Measurements from ENCODE around the gene ALLC.

The ALLC gene

DNA sequence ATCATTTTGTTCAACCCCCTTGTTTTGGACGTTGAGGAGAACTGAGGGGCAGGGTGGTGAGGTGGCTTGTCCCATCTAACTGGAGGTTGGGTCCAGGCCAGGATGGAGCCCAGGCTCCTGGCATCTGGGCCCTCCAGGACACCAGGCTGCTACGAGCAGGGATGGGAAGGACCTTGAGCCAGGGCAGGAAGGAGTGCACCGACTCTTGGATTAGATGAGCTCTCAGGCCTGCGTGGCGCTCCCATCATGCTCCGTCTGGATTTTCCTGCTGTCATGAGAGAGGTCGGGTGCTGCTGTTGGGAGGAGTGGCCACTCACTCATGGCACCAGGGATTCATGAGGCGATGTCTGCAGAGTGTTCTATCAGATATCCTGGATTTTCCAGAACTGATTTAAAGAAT, 18.3 kb upstream of the ALLC start:
- no peak for DNase-seq (ENCODE audit: low spot score)

DNA sequence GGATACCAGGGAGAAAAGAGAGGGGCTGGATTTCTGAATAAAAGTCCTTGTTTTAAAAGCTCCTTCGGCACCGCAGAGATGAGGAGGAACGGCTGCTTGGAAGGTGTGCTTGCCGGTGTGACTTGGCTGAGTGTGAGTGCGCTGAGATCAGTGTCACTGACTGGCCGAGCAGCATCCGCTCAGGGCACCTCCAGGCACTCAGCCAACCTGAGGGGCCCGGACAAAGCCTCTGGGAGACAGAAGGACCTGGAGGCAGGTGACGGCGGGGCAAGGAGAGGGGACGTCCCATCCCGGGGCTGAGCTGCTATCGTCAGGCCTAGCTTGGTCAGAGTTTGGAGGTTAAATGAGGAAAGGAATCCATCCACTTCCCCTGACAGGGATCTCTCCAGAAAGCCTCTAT, 16.8 kb upstream of the ALLC start:
- DNase-seq (ENCODE audit: low spot score), result no peak

DNA sequence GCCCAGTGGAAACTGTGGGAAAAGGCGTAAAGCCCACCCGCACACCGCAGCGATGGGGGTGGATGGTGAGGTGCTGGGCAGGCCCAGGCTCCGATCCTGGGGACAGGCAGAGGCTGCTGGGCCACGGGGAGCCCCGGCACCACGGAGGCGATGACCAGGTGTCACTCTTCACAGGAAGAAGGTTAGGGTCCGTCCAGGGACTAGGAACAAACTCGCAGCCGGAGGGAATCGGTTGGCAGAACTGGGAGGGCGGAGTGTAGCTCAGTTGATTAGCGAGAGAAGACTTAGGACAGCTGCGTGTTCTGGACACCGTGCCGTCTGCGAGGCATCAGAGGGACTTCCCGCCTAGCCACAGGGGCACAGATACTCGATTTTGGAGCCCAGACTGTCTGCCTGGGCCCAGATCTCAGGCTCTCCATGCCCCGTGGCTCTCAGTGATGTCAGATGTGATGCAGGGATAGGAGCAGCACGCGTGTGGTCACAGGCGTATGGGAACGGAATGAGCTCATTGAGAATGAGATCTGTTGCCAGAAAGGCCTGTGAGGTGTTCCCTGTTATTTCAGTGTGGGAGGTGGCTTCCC, 16.1 kb upstream of the ALLC start:
- no peak for DNase-seq (ENCODE audit: low spot score)

- DNase-seq (ENCODE audit: low spot score), result no peak
Observed at GRCh38 chr2:3642521-3643215, 15.3 kb upstream of the ALLC start.

DNA sequence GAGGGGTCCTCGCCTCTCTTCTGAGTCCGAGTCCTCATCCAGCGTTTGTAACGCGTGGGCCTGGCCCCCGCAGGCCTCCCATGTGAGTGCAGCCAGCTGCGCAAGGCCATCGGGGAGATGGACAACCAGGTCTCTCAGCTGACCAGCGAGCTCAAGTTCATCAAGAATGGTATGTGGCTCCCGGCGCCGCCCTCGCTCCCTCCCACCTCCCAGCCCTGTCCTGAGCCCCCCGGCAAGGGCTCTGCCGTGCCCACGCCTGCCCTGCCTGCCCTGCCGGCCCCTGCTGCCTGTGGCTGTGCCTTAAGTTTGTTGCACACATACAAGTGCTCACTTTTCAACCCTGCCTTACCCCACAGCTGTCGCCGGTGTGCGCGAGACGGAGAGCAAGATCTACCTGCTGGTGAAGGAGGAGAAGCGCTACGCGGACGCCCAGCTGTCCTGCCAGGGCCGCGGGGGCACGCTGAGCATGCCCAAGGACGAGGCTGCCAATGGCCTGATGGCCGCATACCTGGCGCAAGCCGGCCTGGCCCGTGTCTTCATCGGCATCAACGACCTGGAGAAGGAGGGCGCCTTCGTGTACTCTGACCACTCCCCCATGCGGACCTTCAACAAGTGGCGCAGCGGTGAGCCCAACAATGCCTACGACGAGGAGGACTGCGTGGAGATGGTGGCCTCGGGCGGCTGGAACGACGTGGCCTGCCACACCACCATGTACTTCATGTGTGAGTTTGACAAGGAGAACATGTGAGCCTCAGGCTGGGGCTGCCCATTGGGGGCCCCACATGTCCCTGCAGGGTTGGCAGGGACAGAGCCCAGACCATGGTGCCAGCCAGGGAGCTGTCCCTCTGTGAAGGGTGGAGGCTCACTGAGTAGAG, 14.4 kb upstream of the ALLC start:
- no peak for DNase-seq (ENCODE audit: low spot score)

DNA sequence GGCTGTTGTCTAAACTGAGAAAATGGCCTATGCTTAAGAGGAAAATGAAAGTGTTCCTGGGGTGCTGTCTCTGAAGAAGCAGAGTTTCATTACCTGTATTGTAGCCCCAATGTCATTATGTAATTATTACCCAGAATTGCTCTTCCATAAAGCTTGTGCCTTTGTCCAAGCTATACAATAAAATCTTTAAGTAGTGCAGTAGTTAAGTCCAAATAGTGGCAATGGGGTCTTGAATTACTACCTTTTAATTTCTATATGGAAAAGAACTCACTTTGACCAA, 13.8 kb upstream of the ALLC start:
- DNase-seq (ENCODE audit: low spot score), result no peak

DNA sequence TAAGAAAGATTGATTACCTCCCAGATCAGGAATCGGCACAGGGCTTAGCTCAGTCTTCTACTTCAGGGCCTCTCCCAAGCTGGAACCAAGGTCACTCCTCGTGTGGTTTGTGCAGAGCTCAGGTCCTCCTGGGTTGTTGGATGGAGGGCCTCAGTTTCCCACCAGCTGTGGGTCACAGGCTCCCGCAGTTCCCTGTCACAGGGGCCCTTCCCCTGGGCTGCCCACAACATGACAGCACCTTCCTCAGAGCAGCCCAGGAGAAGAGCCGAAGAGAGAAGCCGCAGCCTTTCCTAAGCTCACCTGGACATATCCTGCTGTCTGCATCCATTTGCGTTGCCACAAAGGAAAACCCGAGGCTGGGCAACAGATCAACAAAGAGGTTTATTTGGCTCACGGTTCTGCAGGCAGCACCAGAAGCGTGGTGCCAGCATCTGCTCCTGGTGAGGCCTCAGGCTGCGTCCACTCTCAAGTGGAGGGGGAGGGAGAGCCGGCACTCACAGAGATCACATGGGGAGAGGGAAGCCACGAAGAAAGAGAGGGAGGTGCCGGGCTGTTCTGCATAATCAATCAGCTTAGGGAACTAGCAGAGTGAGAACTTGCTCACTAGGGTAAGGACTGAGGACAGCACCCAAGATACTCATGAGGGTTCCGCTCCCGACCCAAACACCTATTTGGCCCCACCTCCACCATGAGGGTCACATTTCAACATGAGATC, 13.0 kb upstream of the ALLC start:
- no peak for DNase-seq (ENCODE audit: low spot score)

- no peak for DNase-seq (ENCODE audit: low spot score)
Observed at GRCh38 chr2:3645745-3646389, 12.1 kb upstream of the ALLC start.

GRCh38 chr2:3646446-3646845, 11.6 kb upstream of the ALLC start:
- no peak for DNase-seq (ENCODE audit: low spot score)

GRCh38 chr2:3647246-3647645, 10.8 kb upstream of the ALLC start:
- no peak for DNase-seq (ENCODE audit: low spot score)

DNA sequence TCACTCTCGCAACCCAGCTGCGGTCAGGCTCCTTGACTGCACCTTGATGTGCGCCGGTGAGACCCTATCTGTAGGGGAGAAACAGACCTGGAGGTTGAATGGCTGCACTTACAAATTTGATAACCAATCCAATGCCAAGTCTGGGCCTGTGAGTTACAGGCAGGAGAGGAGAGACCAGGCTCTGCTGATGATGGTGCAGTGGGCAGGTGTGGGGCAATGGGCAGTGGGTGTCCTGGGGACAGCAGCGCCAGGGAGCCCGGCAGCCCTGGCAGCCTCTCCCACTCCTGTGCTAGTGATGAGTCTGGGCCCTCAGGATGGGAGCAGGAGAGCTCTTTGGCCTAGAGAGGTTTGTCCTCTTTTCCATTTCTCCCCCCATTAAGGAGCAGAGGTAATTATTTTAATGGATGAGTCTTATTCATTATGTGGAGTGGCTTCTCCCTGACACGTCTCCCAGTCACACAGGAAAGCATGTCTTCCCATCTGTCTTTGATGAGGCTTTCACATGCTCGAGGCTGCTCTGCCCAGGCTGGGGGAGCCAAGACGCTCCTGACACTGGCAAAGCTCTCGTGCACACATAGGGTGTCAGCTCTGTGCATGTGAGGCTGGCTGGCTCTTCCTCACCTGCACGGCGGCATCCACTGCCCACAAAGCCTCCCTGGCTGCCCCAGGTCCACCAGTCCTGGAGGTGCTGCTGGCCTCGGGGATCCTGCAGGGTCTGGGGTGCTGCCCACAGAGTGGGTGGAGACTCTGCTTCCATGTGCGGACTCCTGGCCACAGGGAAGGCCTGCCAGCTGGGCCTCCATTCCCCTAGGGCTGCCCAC, 10.0 kb upstream of the ALLC start:
- no peak for DNase-seq (ENCODE audit: low spot score)

DNA sequence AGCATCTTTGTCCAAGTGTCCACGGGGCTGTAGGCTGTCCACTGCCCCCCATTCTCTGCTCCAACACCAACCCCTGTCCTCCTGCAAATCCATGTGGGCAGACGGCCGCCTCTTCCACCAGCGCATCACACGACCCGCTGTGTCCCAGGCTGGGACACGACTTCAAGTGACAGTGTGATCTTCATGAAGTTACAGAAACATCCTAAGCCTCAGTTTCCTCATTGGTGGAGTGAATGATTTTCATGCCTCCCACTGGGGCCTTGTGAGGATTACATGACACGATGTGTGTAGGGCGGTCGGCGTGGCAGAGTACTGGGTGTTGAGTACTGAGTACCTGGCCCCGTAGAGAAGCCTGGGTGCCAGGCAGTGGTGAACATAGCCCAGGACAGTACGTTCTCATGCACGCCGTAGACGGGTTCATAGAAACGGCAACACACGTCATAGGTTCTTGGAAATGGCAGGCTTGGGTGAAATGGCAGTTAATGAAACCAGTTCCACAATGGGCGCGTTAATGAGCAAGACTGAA, 9.3 kb upstream of the ALLC start:
- no peak for DNase-seq (ENCODE audit: low spot score)

DNA sequence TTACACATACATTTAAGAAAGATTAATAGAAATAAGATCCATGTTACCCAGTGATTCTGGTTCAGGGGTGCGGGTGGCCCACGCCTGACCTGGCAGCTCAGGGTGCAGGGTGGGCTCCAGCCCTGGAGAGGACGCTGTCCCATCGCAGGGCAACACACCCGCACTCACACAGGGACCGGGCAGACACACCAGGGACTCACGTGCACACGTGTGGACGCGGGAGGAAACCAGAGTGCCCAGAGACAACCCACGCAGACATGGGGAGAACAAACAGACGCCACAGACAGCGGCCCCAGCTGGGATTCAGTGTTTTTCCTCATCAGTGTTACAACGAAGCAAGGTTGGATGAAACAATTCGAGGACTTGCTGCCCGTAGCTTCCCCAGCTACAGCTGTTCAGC, 8.4 kb upstream of the ALLC start:
- DNase-seq (ENCODE audit: low spot score), result no peak

GRCh38 chr2:3650140-3650920, 7.7 kb upstream of the ALLC start:
- no peak for DNase-seq (ENCODE audit: low spot score)

DNA sequence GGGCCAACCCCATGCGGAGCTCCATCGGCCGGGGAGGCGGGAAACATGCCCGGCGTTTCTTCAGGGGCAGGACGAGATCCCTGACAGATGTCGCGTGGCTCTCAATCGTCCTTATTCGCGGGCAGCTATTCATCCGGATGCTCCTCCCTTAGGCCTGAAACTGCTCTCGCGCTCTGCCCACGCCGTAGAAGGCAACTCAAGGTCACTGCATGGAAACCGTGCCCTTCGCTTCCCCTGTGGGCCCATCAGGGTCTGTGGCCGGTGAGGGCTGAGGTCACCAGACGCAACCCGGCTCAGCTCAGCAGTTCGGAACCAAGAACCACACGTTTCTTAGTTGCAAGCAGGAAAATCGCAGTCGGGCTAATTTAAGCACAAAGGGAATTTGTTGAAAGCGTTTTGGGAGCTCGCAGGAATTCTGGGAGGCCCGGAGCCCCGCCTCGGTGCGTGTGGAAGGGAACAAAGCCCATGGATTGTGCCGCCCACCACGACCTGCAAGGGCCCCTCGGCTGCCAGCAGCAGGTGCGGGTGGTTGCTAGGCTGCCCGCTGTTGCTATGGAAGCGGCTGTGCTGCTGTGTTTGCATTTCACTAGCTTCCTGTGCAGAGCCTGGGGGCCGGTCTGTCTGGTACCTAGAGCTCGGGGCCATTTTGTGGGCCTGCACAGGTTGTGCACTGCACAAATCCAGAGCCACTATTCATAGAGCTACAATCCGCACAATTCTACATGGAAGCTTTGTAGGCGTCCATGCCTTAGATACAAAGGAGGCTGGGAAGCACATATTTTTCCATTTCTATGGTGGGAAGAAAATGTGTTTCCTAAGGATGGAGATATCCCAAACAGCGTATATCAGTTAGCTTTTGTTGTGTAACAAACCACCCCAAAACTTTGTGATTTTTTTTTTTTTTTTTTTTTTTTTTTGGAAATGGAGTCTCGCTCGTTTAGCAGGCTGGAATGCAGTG, 6.0 kb upstream of the ALLC start:
- peak; percentile 73 for DNase-seq (ENCODE audit: low spot score)

DNA sequence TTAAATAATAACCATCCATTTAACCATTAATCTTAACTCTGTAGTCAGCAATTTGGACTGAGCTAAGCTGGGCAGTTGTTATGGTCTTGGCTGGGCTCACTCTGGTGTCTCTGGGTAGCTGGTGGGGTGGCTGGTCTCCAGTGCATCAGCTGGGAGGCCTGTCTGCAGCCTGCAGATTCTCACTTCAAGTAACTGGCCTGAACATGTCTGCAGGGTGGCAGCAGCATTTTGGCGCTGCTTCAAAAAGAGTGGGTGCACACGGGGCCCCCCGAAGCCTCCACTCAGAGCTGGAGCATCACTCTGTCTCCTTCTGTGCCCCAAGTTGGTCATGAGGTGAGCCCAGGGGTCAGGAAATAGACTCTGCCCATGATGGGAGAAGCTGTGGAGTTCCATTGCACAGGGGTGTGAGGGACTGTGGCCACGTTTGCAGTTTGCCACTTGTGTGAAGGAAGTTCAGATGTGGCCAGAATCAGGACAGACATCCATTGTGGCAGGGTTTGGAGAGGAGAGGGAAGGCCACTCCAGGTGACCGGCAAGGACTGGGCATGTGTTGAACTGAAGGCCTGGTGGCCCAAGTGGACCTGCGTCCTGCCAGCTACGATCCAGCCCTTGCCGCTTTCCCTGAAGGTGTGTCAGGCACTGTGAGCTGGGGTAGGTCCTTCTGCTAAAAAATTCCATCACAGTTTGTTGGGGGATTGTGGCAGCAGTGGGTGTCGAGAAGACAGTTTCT, 4.9 kb upstream of the ALLC start:
- no peak for DNase-seq (ENCODE audit: low spot score)

DNA sequence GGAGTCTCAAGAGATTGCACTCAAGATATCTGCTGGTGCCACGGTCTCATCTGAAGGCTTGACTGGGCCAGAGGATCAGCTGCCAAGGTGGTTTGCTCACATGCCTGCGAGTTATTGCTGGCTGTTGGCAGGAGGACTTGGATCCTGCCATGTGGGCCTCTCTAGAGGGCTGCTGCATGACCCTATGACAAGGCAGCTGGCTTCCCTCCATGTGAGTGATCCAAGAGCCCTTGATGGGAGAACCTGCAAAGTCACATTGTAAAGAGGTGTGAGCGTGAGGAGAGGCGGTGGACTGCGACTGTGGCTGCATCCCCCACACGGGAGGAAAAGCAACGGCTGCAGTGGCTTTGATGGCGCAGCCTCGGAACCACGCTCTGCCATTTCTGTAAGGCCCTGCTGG, 4.0 kb upstream of the ALLC start:
- DNase-seq (ENCODE audit: low spot score), result no peak

GRCh38 chr2:3654531-3655225, 3.3 kb upstream of the ALLC start:
- DNase-seq (ENCODE audit: low spot score), result no peak
